ENCODE measurements around the gene PFDN6.

Gene PFDN6

GRCh38 chr6:33316603-33317418 is 27.4 kb downstream of the PFDN6 start:
- ATAC-seq (ENCODE audit: low read depth) (no peak), DNase-seq (ENCODE audit: low spot score) (no peak)
- Histone ChIP-seq H3K27ac (ENCODE audit: poor library complexity, severe bottlenecking) (peak overlapping the region; percentile 82), H3K4me1 (ENCODE audit: insufficient read depth, poor library complexity, severe bottlenecking) (peaks cover 29% of the 10 kb centered on the region), H3K9me3 (ENCODE audit: severe bottlenecking) (no peaks in the 10 kb centered on the region), H3K36me3 (ENCODE audit: low read depth) (peaks cover 39% of the 10 kb centered on the region), H3K27me3 (ENCODE audit: insufficient read depth, poor library complexity, severe bottlenecking) (no peaks in the 10 kb centered on the region), H3K4me3 (ENCODE audit: severe bottlenecking) (peak overlapping the region; percentile 11)
- no peak for TF ChIP-seq CTCF (IDR thresholded peaks at IDR 0.05; ENCODE audit: poor library complexity, severe bottlenecking)

- Histone ChIP-seq H3K36me3 (ENCODE audit: low read depth) (peaks cover 34% of the 10 kb centered on the region), H3K27me3 (ENCODE audit: insufficient read depth, poor library complexity, severe bottlenecking) (no peaks in the 10 kb centered on the region), H3K27ac (ENCODE audit: poor library complexity, severe bottlenecking) (peak overlapping the region; percentile 82), H3K4me3 (ENCODE audit: severe bottlenecking) (peak overlapping the region; percentile 11), H3K4me1 (ENCODE audit: insufficient read depth, poor library complexity, severe bottlenecking) (peaks cover 31% of the 10 kb centered on the region), H3K9me3 (ENCODE audit: severe bottlenecking) (no peaks in the 10 kb centered on the region)
- no peak for TF ChIP-seq CTCF (IDR thresholded peaks at IDR 0.05; ENCODE audit: poor library complexity, severe bottlenecking)
- DNase-seq (ENCODE audit: low spot score) (no peak), ATAC-seq (ENCODE audit: low read depth) (no peak)
Observed at GRCh38 chr6:33317419-33317668, 27.9 kb downstream of the PFDN6 start.

GRCh38 chr6:33317669-33318425 is 28.4 kb downstream of the PFDN6 start, which contains the start of gene ZBTB22:
TSS of gene ZBTB22 (minus strand) at chr6:33317744. CDS start at chr6:33316916, 828 bp downstream.
- DNase-seq (ENCODE audit: low spot score) (peak; percentile 99), ATAC-seq (ENCODE audit: low read depth) (peak; percentile 80)
- Histone ChIP-seq H3K4me1 (ENCODE audit: insufficient read depth, poor library complexity, severe bottlenecking) (peaks cover 31% of the 10 kb centered on the region), H3K9me3 (ENCODE audit: severe bottlenecking) (no peaks in the 10 kb centered on the region), H3K36me3 (ENCODE audit: low read depth) (peaks cover 31% of the 10 kb centered on the region), H3K4me3 (ENCODE audit: severe bottlenecking) (peak within 1 kb of the TSS; percentile 47), H3K27ac (ENCODE audit: poor library complexity, severe bottlenecking) (peak within 1 kb of the TSS; percentile 82), H3K27me3 (ENCODE audit: insufficient read depth, poor library complexity, severe bottlenecking) (no peaks in the 10 kb centered on the region)
- TF ChIP-seq CTCF (IDR thresholded peaks at IDR 0.05; ENCODE audit: poor library complexity, severe bottlenecking), result no peak

- Histone ChIP-seq H3K9me3 (ENCODE audit: severe bottlenecking) (no peaks in the 10 kb centered on the region), H3K27ac (ENCODE audit: poor library complexity, severe bottlenecking) (peak overlapping the region; percentile 82), H3K4me3 (ENCODE audit: severe bottlenecking) (peak overlapping the region; percentile 47), H3K27me3 (ENCODE audit: insufficient read depth, poor library complexity, severe bottlenecking) (no peaks in the 10 kb centered on the region), H3K36me3 (ENCODE audit: low read depth) (peaks cover 31% of the 10 kb centered on the region), H3K4me1 (ENCODE audit: insufficient read depth, poor library complexity, severe bottlenecking) (peaks cover 31% of the 10 kb centered on the region)
- DNase-seq (ENCODE audit: low spot score), result no peak
- ATAC-seq (ENCODE audit: low read depth), result no peak
- TF ChIP-seq CTCF (IDR thresholded peaks at IDR 0.05; ENCODE audit: poor library complexity, severe bottlenecking), result no peak
Observed at GRCh38 chr6:33318426-33319073, 29.1 kb downstream of the PFDN6 start.
